ENCODE results near the gene IMPA2.
A peak's percentile ranks its signal among the peaks of the same experiment; 100 is the strongest.

IMPA2 gene

GRCh38 chr18:11992096-11992790 lies 10.9 kb downstream of the IMPA2 start:
- Mint-ChIP-seq H3K27ac (no peak overlapping the region), H3K4me1 (peaks cover 16% of the 10 kb centered on the region)
- ATAC-seq = no peak

GRCh38 chr18:11993264-11993916 lies 12.1 kb downstream of the IMPA2 start:
- DNase-seq = no peak
- Mint-ChIP-seq H3K9me3 (no peaks in the 10 kb centered on the region), H3K4me1 (peaks cover 16% of the 10 kb centered on the region), H3K27ac (peak overlapping the region in 1 of 2 donors; percentile 77), H3K27me3 (no peaks in the 10 kb centered on the region), H3K4me3 (no peak overlapping the region)
- no peak for ATAC-seq

More at GRCh38 chr18:11992096-11992790, 10.9 kb downstream of the IMPA2 start:
- Mint-ChIP-seq H3K4me3 (no peak overlapping the region), H3K27me3 (no peaks in the 10 kb centered on the region), H3K9me3 (no peaks in the 10 kb centered on the region)
- DNase-seq = no peak

GRCh38 chr18:11994336-11994702 lies 13.0 kb downstream of the IMPA2 start:
- no peaks in the 10 kb centered on the region for H3K27me3 Mint-ChIP-seq
- no peak overlapping the region for H3K4me3 Mint-ChIP-seq
- H3K4me1 Mint-ChIP-seq = peaks cover 16% of the 10 kb centered on the region
- ATAC-seq (no peak), DNase-seq (no peak)
- no peak overlapping the region for H3K27ac Mint-ChIP-seq
- H3K9me3 Mint-ChIP-seq = no peaks in the 10 kb centered on the region

GRCh38 chr18:11994703-11995444 lies 13.6 kb downstream of the IMPA2 start:
- peaks cover 16% of the 10 kb centered on the region for H3K4me1 Mint-ChIP-seq
- H3K9me3 Mint-ChIP-seq = no peaks in the 10 kb centered on the region
- H3K27me3 Mint-ChIP-seq = no peaks in the 10 kb centered on the region
- no peak for DNase-seq
- no peak overlapping the region for H3K27ac Mint-ChIP-seq
- H3K4me3 Mint-ChIP-seq = peak overlapping the region in 1 of 2 donors; percentile 65
- ATAC-seq = no peak

GRCh38 chr18:11995445-11996189 lies 14.3 kb downstream of the IMPA2 start:
- ATAC-seq (peak; percentile 85), DNase-seq (peak; percentile 41 to 49)
- Mint-ChIP-seq H3K27ac (peak overlapping the region; percentile 59 to 75), H3K4me3 (peak overlapping the region; percentile 59 to 65), H3K9me3 (no peaks in the 10 kb centered on the region), H3K4me1 (peaks cover 16% of the 10 kb centered on the region), H3K27me3 (no peaks in the 10 kb centered on the region)

GRCh38 chr18:11996190-11996754 lies 15.0 kb downstream of the IMPA2 start:
- Mint-ChIP-seq H3K27ac (no peak overlapping the region), H3K4me1 (peaks cover 16% of the 10 kb centered on the region), H3K9me3 (no peaks in the 10 kb centered on the region), H3K4me3 (no peak overlapping the region), H3K27me3 (no peaks in the 10 kb centered on the region)
- DNase-seq (no peak), ATAC-seq (no peak)

GRCh38 chr18:11996907-11997306 lies 15.6 kb downstream of the IMPA2 start:
- Mint-ChIP-seq H3K4me3 (no peak overlapping the region), H3K9me3 (no peaks in the 10 kb centered on the region), H3K27me3 (no peaks in the 10 kb centered on the region), H3K27ac (no peak overlapping the region), H3K4me1 (peaks cover 16% of the 10 kb centered on the region)
- DNase-seq (no peak), ATAC-seq (no peak)

- Mint-ChIP-seq H3K27ac (no peak overlapping the region), H3K4me1 (peaks cover 16% of the 10 kb centered on the region), H3K27me3 (no peaks in the 10 kb centered on the region), H3K4me3 (no peak overlapping the region), H3K9me3 (no peaks in the 10 kb centered on the region)
- no peak for ATAC-seq
- DNase-seq = no peak
Observed at GRCh38 chr18:11997466-11997865, 16.2 kb downstream of the IMPA2 start.

GRCh38 chr18:11998193-11998592 lies 16.9 kb downstream of the IMPA2 start:
- DNase-seq (no peak), ATAC-seq (no peak)
- Mint-ChIP-seq H3K4me3 (no peak overlapping the region), H3K27me3 (no peaks in the 10 kb centered on the region), H3K27ac (peak overlapping the region in 1 of 2 donors; percentile 49), H3K9me3 (no peaks in the 10 kb centered on the region), H3K4me1 (peaks cover 16% of the 10 kb centered on the region)

GRCh38 chr18:11999429-11999828 lies 18.1 kb downstream of the IMPA2 start:
- Mint-ChIP-seq H3K27ac (no peak overlapping the region), H3K27me3 (no peaks in the 10 kb centered on the region), H3K9me3 (no peaks in the 10 kb centered on the region), H3K4me3 (no peak overlapping the region), H3K4me1 (peaks cover 16% of the 10 kb centered on the region)
- DNase-seq (no peak), ATAC-seq (no peak)

- peaks cover 10% of the 10 kb centered on the region for H3K4me1 Mint-ChIP-seq
Observed at GRCh38 chr18:12000072-12000659, 18.9 kb downstream of the IMPA2 start.

GRCh38 chr18:12001421-12001820 lies 20.1 kb downstream of the IMPA2 start:
- no peak for ATAC-seq
- Mint-ChIP-seq H3K4me1 (no peaks in the 10 kb centered on the region), H3K9me3 (no peaks in the 10 kb centered on the region), H3K4me3 (no peak overlapping the region), H3K27ac (peak overlapping the region in 1 of 2 donors; percentile 50), H3K27me3 (no peaks in the 10 kb centered on the region)
- DNase-seq = no peak

More at GRCh38 chr18:12000072-12000659, 18.9 kb downstream of the IMPA2 start:
- ATAC-seq = no peak
- no peak for DNase-seq
- Mint-ChIP-seq H3K27me3 (no peaks in the 10 kb centered on the region), H3K4me3 (no peak overlapping the region), H3K9me3 (no peaks in the 10 kb centered on the region), H3K27ac (no peak overlapping the region)

GRCh38 chr18:12003894-12004293 lies 22.6 kb downstream of the IMPA2 start:
- Mint-ChIP-seq H3K4me1 (no peaks in the 10 kb centered on the region), H3K27ac (no peak overlapping the region), H3K9me3 (no peaks in the 10 kb centered on the region), H3K4me3 (no peak overlapping the region), H3K27me3 (no peaks in the 10 kb centered on the region)
- DNase-seq (no peak), ATAC-seq (no peak)

GRCh38 chr18:12005538-12006487 lies 24.5 kb downstream of the IMPA2 start:
- no peaks in the 10 kb centered on the region for H3K27me3 Mint-ChIP-seq
- no peaks in the 10 kb centered on the region for H3K4me1 Mint-ChIP-seq
- DNase-seq = no peak
- ATAC-seq = no peak
- no peak overlapping the region for H3K4me3 Mint-ChIP-seq
- no peaks in the 10 kb centered on the region for H3K9me3 Mint-ChIP-seq
- no peak overlapping the region for H3K27ac Mint-ChIP-seq

Measured in stimulated activated naive CD8-positive, alpha-beta T cell treated with anti-CD3 and anti-CD28 coated beads, Interleukin-15, amount 100 ng/mL, for 72 hours (primary cell).